EH (cell line): ENCODE results near the gene CD200R1.

Experiments used
- DNase-seq: peaks from one replicate; pipeline ENCODE4 v3.0.0-alpha.2; 2015; ENCODE audit warnings: low read depth

The CD200R1 gene, protein sequence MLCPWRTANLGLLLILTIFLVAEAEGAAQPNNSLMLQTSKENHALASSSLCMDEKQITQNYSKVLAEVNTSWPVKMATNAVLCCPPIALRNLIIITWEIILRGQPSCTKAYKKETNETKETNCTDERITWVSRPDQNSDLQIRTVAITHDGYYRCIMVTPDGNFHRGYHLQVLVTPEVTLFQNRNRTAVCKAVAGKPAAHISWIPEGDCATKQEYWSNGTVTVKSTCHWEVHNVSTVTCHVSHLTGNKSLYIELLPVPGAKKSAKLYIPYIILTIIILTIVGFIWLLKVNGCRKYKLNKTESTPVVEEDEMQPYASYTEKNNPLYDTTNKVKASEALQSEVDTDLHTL

DNA sequence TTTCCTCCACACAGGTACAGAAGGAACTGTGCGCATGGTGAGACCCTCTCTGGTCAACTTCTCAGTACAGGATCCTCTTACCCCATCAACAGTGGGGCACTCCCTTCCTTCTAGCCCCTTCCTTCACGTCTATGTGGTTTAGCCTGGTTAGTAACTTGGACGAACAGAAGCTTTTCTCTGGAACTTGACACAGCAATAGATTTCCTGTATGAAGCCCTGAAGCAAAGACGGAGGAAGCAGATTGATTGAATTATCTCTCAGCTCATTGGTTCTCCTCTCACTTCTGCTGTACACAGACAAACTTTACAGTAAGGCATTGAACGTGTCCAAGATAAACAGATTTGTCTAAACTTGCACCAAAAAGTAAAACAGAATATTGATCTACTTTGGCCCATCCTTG, at the start of gene CD200R1:
Gene CD200R1 (minus strand): TSS at position 210 of the 400 bp plus-strand sequence. CDS start 246 bp downstream, outside the sequence.
- no peak for DNase-seq

DNA sequence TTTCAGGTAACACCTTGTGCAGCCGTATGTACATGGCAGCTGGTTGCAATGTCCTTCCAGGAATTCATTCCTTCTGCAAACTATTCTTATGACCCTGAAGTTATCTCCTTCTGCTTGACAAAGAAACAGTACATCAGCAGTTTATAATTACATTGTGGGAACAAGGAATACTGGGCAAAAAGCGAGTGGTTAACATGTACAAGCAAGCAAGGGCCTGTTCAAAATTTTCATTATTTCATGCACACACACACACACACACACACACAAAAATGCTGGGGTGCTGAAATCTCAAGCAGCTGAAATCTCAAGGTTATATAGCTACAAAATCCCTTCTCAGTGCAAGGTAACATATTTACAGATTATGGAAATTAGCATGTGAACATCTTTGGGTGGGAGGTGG, 46.6 kb upstream of the CD200R1 start:
- no peak for DNase-seq

DNA sequence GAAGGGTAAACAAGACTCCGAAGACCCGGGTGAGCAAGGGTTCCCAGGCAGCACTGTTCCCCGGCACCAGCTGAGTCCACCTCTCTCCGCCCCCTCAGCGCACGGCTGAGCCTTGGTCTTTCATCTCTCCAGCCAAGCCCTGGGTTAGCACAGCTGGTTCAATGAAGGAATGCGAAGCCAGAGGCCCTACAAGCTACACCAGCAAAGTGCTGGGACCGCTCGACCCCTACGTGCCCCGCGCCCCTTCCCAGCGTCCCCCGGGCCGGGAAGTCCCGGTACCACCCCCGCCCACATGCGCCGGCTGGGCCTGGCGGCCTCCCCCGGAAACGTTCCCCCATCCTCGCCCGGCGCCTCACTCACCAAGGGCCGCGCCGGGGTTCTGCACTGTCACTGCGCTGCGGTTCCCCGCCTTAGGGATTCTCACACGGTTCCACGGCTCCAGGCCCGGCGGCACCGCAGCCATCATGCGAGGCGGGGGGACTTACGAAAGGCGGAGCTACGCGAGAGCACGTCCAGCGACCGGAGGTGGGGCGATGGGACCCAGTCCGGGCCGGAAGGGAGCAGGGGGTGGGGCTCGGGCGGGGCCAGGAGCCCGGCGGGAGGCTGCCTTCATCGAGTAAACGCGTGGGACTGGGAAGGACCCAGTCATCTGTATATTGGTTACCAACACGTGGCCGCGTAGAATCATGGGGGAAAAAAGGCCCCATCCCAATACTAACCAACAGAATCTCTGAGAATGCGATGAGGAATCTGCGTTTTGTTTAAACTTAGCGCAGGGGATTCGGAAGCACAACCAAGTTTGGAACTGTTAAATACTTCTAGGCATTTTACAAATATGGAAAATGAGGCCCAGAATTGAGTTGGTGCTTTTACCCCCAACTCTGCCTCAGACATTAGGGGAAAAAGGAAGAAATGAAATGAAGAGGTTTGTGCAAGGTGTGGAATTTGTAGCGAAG, 44.6 kb upstream of the CD200R1 start:
- DNase-seq, result peak; percentile 94

DNA sequence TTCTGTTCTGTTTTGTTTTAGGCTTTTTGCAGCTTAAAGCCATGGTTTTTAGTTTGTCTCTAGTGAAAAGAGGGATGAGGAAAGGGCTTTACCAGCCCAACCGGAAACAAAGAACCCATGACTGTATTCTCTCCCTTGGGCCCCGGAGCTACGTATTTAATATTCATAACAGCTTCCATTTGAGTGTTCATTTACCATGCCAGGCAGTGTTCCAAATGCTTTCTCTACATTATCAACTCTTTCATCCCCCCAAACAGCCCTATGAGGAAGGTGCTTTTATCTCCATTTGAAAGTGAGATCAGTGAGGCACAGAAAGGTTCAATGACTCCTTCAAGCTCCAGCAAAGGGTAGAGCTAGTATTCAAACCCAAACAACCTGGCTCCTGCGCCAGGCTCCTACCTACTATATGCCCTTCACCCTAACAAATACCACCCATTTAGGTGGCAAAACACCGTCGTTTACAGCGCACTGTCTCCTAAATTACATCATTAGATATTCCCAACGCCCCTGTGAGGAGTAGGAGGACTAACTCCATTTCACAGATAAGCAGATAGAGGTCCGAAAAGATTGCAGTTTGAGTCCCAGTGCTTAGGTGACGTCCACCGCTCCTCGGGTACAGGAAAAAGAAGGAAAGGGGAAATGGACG, 43.8 kb upstream of the CD200R1 start:
- peak; percentile 35 for DNase-seq

DNA sequence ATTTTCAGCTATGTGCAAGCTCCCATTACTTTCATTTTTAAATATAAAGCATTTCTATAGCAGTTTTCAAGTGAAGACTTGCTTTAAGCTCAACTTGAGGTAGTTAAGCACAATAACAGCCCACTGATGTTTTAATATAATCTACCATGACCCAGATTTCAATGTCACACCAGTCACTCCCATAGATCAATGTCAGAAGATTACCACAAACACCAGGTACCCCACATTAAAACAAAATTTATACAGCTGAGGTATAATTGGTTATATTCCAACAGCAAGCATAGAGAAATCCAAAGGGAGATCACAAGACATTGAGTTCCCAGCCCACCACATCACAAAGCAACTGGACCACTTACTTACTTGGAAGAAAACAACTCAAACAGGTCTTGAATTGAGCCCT, 38.7 kb upstream of the CD200R1 start:
- no peak for DNase-seq

DNA sequence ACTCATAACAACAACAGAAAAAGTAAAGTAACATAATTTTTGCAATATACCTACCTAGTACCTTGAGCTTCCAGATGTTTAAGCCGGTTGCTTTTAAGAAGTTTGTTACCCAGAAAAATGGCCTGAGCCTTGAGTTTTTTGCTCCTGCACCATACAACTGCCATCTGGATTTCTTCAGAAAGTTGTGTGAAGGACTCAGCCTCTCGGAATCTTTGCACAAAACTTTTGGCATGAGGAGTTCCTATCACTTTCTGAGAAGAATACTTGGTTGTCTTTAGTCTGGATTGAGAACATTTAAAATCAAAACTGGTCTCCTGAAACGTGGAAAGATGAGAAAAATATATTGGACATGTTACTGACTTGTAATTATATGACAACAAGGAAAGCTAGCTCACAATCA, 33.2 kb upstream of the CD200R1 start:
- peak; percentile 30 for DNase-seq

DNA sequence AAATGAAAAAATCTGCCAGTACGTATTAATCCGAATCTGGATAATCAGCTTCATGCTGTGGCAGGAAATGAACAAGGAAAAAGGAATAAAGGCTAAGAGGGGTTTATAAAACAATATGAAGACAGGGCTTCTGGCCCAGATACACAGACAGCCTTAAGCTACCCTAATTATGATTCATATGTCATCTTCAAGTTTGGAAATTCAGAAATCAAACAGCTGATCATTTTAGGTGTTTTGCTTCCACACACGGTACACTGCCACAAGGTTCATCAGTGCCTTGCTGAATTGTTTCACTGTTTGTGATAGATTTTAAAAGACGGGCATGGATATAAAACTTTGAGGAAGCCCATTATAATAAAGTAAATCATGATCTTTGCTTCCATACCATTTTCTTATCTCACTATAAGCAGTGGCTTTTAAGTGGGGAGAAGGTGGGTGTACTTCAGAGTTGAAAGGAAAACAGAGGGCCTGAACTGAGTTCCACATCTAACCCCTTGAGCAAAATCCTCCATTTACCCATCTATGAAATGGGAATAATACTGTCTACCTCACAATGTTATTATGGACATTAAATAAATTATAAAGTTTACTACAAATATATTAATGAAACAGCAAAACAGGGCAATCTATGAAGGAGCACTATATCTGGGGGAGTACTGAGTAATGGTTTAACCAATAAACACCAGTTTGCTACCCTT, 31.6 kb upstream of the CD200R1 start:
- no peak for DNase-seq

DNA sequence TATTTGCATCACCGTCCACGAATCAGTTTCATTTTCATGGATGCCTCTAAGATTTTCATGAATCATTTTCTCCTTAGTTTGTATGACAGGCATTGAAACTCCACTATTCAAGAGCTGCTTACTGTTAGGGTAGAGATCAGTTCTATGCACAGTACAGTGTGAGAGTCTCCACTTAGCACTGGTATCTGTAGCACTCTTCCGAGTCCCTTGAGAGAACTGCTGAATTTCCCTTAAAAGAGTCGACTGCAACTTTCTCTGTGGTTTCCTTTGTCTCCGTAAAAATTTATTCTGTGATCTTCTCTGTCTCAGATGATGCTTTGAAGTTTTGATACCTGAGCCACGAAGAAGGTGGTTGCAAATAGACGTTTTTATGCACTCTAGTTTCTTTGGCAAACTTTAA, 30.7 kb upstream of the CD200R1 start:
- no peak for DNase-seq

DNA sequence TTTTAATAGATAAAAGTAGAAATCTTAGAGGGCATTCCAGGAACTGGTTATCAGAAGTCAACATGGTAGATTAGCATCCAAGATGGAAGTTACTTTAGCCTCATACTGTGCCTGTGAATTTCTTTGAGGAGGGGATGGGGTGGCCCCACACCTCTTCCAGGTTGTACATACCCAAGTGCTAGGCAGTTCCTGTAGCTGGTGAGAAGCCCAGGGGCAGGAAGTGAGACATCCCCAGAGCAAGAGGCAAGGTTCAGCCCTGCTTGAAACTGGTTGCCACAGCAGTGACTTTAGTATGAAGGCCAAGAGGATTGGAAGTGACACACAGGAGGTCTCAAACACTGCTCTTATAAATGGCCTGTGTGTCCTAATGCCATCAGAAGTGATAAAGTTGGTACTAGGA, 27.8 kb upstream of the CD200R1 start:
- no peak for DNase-seq

DNA sequence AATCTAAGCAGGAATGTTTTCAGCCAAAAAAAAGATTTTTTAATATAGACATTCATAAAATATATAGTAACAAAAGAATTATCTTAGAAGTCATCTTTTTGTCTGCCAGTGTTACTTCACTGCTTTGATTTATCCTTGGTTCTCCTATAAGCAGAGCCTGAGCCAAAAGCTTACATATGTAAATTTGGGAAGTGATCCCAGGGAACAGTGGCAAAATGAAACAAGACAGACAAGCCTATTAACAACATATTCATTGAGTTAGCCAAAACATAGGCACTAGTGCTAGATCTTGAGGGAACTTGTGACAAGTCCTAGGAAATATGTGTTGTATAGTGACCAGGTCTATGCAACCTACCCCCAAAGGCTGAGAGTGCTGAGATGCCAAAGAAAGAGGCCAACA, 27.1 kb upstream of the CD200R1 start:
- no peak for DNase-seq

DNA sequence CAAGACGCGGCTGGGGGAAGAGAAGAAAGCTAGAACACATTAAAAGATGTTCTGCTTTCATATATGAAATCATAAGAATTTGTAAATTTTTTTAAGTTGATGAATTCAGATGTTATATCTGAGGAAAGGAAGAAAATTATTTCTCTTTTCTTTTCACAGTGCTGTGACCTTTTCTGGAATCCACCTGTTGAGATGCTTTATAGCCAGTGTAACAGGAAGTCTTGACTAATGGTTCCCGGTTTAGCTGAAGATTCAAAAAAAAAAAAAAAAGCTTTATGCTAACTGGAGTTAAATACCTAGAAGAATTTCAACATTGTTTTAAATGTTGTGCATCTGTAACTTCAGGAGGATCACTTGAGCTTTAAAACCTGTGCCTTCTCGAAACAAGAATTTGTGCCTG, 25.8 kb upstream of the CD200R1 start:
- DNase-seq, result no peak

DNA sequence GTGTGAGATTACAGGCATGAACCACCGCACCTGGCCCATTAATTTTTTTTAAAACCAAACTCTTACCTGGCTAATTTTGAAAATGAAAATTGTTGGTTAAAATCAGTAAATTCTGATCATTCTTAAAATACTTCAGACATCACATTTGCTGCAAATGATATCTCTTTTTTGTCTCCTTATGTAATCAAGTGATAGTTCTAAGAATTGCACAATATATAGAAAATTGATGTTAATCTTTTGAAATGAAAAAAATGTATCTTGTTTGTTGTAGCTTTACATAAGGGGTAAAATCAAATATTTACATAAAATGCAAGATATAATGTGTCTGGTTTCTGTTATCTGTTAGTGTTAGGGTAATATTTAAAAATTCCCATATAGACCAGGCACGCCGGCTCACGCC, 20.9 kb upstream of the CD200R1 start:
- no peak for DNase-seq

DNA sequence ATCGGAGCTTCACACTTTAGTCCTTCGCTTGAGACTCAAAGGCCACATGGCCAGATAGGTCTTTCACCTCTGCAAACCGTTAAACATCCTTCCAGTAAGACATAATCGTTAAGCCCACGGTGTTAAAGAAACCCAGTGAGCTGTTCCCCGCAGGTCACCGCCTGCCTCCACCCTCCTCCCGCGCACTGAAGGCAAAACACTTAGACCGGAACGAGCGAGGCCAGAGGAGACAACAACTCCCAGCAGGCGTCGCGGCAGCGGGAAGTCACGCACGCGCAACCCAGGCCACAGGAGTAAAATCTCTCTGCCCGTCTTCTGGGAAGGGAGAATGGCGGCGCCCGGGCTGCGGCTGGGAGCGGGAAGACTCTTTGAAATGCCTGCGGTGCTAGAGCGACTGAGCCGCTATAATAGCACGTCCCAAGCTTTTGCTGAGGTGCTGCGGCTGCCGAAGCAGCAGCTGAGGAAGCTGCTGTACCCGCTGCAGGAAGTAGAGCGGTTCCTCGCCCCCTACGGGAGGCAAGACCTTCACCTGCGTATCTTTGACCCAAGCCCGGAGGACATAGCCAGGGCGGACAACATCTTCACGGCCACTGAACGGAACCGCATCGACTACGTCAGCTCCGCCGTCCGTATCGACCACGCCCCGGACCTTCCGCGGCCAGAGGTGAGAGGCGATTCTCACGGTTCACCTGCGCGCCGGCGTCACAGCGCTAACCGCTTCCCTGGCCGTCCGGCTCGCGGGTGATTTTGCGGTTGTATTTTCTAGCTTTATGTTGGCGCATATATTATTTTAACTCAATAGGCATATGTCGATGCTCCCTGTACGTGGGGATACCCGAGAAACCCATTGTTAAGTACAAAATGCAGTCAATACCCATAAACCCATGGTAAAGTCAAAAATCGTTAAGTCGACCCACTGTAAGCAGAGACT, 16.0 kb upstream of the CD200R1 start, which contains the start of gene GTPBP8:
Gene GTPBP8 (plus strand): TSS at position 313 of the 931 bp plus-strand sequence. CDS start 16 bp downstream, at position 329.
- peak; percentile 86 for DNase-seq

DNA sequence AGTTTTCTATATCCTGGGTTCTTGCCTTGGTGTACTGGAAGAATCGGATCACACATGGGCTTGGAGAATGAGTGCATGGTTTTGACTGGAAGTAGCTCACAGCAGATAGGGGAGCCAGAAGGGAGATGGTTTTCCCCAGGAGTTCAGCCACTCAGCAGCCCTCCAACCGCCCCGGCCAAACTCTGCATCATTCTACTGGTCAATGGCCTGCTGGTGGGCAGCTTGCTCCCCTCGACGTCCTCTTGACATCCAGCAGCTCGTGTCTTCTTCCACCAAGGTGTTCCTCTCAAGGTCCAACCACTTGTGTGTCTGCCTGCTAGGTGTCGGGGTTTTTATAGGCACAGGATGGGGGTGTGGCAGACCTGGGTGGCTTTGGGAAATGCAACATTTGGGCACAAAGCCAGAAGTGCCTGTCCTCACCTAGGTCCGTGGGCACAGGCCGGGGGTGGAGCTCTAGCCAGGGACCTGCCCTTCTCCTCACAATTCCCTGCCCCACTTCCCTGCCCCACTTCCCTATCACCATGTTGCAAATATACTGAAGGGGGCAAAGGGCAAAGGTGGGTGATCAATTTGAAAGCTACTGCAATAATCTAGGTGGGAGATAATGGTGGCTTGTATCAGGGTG, 12.9 kb upstream of the CD200R1 start:
- DNase-seq, result no peak

DNA sequence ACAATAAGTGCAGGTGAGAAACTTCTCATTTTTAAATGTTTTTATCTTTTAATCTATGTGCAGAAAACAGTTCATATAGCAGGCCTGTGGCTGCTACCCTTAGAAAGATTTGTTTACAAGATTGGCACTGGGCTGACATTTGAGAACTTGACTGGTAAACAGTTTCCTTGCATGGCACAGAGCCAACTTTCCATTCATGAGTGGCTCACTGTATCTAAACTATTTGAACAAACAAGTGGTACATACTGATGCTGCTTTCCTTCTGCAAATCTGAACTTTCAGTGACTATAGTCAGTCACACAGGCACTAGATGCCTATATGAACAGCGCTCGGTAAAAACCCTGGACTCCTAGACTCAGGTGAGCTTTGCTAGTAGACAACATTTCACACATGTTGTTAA, 9.6 kb upstream of the CD200R1 start:
- no peak for DNase-seq

DNA sequence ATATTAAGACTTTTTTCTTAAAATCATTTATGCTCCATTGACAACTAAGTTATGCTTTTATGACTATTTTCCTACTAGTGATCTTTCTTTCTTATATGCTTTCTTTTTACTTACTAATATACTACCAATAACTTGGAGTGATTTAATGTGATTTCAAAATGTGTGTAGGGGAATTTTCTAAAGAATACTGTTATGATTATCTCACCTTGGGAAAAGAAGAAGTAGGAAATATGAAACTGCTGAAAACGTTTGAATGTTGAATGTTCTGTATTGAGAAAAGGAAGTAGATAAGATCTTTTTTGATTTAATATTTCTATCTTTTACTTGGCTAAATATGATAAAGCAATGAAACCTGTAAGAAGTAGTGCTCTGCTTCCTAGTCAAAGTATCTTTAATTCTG, 7.8 kb upstream of the CD200R1 start:
- DNase-seq, result no peak

DNA sequence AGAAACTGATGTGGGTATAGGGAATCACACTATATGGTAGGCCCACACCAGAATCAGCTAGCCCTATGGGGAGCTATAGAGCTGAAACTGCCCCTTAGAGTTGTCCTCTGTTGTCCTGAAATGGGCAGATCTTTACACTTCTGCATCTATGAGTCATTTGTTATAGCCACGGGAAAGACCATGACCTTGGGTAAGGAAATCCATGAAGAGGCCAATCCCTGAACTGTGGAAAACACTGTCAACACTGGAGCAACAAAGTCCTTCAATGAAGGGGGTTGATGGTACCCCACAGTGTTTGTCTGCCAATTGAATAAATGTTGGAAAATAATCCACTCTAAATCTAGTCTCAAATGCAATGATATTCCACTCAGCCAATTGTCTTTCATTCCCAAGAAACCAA, 5.2 kb upstream of the CD200R1 start:
- DNase-seq, result peak; percentile 9

DNA sequence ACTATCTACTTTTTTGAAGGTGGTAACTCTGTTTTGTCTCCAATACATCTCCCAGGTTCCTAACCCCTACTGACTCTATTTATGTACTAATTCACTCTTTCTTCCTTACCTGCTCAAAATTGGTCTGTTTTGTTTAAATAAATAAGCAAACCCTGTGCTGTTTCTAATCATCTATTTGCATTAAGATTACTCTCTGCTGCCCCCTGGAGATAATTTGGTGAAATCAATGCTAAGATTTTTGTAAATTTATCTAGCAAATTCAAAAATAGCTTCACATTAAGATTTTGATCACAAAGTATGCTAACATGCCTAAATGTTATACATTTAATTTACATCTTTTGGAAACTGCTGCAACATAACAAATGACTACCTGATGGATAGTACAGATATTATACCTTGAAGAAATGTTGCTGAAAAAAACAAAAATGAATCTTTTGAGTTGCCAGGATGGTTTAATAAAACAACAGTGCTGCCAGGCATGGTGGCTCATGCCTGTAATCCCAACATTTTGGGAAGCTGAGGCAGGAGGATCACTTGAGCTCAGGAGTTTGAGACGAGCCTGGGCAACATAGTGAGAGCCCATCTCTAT, 4.4 kb upstream of the CD200R1 start:
- peak; percentile 45 for DNase-seq

DNA sequence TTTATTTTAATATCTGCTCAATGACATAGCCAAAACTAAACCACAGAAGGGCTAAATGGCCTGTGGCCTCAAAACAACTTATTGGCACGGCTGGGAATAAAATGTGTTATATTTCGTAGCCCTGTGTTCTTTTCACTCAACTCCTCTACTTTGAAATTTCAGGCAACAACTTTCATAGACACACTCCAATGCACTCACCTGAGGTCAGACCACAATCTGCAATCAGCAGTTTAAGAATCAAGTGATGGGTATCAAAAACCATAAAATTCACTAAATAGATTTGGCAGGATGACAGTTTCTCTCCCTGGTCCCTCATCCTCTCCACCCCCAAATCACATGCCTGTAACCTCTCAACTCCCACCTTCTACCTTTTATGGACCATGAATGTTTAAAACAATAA, 2.0 kb upstream of the CD200R1 start:
- no peak for DNase-seq

DNA sequence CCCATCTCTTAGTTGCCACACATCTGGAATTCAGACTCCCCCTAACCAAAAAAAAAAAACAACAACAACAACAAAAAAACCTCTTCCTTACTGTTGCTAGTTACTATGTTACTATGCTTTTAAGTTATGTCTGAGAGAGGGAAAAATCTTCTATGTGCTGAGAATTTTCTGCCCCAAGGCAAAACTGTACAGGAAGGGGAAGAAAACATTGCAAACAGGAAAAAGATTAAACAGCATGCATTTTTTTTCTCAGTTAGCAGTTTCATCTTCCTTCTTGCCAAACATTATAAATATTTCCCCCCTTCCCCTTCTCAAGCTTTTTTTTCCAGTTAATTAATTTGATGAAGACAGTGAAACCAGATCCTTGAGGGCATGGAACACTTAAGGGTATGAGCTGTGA, 1.1 kb upstream of the CD200R1 start:
- peak; percentile 2 for DNase-seq
